GM12878 (cell line): ENCODE measurements around the gene AKAP1. TPM values are rescaled to one million over a fixed set of nuclear protein-coding genes. Genes with fewer than 3 reads are reported as not detected.

ENCODE experiments used
- ATAC-seq: fragments of 200-7000 bp; cut with Tn5 transposase; 3 replicates; pipeline ENCODE4 v1.9.1; 2020; ENCODE audit warnings: mild to moderate bottlenecking, moderate library complexity
- BruUV-seq: library from RNA; stranded (reverse); fragments of 400-500 nt; replicated peaks from 2 replicates; lab custom pipeline; 2021; lab: Mats Ljungman, UMichigan
- CTCF ChIA-PET: fragments of 300-600 bp; sonication (Branson Sonifier 250); formaldehyde crosslinking; extraction: SDS; loops from one replicate; lab custom pipeline; 2021; ENCODE audit warnings: inconsistent platforms; lab: Yijun Ruan, JAX
- POLR2A ChIA-PET: fragments of 350-600 bp; formaldehyde crosslinking; extraction: SDS; loops from one replicate; lab custom pipeline; 2021; ENCODE audit warnings: inconsistent platforms; lab: Charles Lee
- RAD21 ChIA-PET: fragments of 300-600 bp; sonication (Branson Sonifier 250); formaldehyde crosslinking; loops from one replicate; lab custom pipeline; 2023; ENCODE audit warnings: antibody characterized with exemption; ENCODE audit not compliant: unreplicated experiment; lab: Charles Lee
- SMC1A ChIA-PET: fragments of 300-600 bp; sonication (Branson Sonifier 250); formaldehyde crosslinking; loops from one replicate; lab custom pipeline; 2023; ENCODE audit not compliant: unreplicated experiment, uncharacterized antibody; lab: Charles Lee
- DNase-seq: peaks from one replicate; pipeline ENCODE4 v3.0.0-alpha.2; 2011; ENCODE audit warnings: low read depth, low spot score
- FAIRE-seq: peaks from 3 replicates; lab custom pipeline; 2011; peaks lifted over from hg19 to GRCh38; lab: Jason Lieb, UNC
- H2AFZ ChIP-seq: 2 replicates; pipeline ENCODE4 v1.6.0; 2011; ENCODE audit warnings: low read depth, low read length, control low read depth; ENCODE audit not compliant: control insufficient read depth
- H3K27ac ChIP-seq: 2 replicates; pipeline ENCODE4 v1.5.1; 2011; ENCODE audit warnings: control low read depth; ENCODE audit not compliant: control insufficient read depth, insufficient read depth
- H3K27me3 ChIP-seq, 2 experiments: replicated peaks in 1 of 2; 2 replicates each; pipeline versions ENCODE4 v1.6.0 to v1.6.1; 2011; ENCODE audit warnings: low read length in 1 of 2; ENCODE audit not compliant: control insufficient read depth in 2 of 2, insufficient read depth in 2 of 2
- H3K36me3 ChIP-seq, 2 experiments: 2 replicates each; pipeline ENCODE4 v1.5.1; 2011; ENCODE audit warnings: low read length in 1 of 2; ENCODE audit not compliant: control insufficient read depth in 2 of 2, insufficient read depth in 2 of 2
- H3K4me1 ChIP-seq: 2 replicates; pipeline ENCODE4 v1.6.1; 2011; ENCODE audit warnings: mild to moderate bottlenecking, low read length, moderate library complexity, mixed read lengths; ENCODE audit not compliant: control insufficient read depth, insufficient read depth
- H3K4me2 ChIP-seq: 2 replicates; pipeline ENCODE4 v1.6.0; 2011; ENCODE audit warnings: control low read depth; ENCODE audit not compliant: control insufficient read depth, insufficient read depth
- H3K4me3 ChIP-seq: fragments of 200-600 bp; sonication (generic); 2 replicates; pipeline ENCODE4 v1.5.1; 2016
- H3K79me2 ChIP-seq: 2 replicates; pipeline ENCODE4 v1.6.0; 2011; ENCODE audit warnings: low read length; ENCODE audit not compliant: control insufficient read depth, insufficient read depth
- H3K9ac ChIP-seq: 2 replicates; pipeline ENCODE4 v1.8.0; 2011; ENCODE audit warnings: low read length, control low read depth, mixed read lengths; ENCODE audit not compliant: control insufficient read depth, insufficient read depth
- H3K9me3 ChIP-seq: replicated peaks from 3 replicates; pipeline ENCODE4 v1.5.1; 2011; ENCODE audit warnings: mild to moderate bottlenecking, low read length; ENCODE audit not compliant: control insufficient read depth, insufficient read depth
- H4K20me1 ChIP-seq: 2 replicates; pipeline ENCODE4 v1.6.0; 2011; ENCODE audit not compliant: control insufficient read depth, insufficient read depth
- ASH2L ChIP-seq: fragments of 300-600, 200-600 bp; sonication (generic); IDR thresholded peaks from 2 replicates; pipeline ENCODE4 v1.6.1; 2017; ENCODE audit warnings: low read depth, mild to moderate bottlenecking, borderline replicate concordance
- BCL11A ChIP-seq: IDR thresholded peaks from 2 replicates; pipeline ENCODE4 v1.6.1; 2011; ENCODE audit warnings: low read depth, low read length
- BHLHE40 ChIP-seq, 2 experiments: fragments of 450-650 bp in 1 of 2; IDR thresholded peaks; 2 replicates each; pipeline ENCODE4 v1.6.1; 2011 to 2017; ENCODE audit warnings: low read depth in 2 of 2, borderline replicate concordance in 1 of 2, improper control_type of control experiment in 1 of 2, low read length in 1 of 2, mild to moderate bottlenecking in 1 of 2
- CHD4 ChIP-seq: fragments of 200-600 bp; sonication (generic); IDR thresholded peaks from 2 replicates; pipeline ENCODE4 v1.6.1; 2016; ENCODE audit warnings: mild to moderate bottlenecking
- CREM ChIP-seq: IDR thresholded peaks from 2 replicates; pipeline ENCODE4 v1.6.1; 2014; ENCODE audit warnings: antibody characterized with exemption, low read depth
- EZH2 ChIP-seq: IDR thresholded peaks from 2 replicates; pipeline ENCODE4 v1.6.1; 2012; ENCODE audit warnings: low read depth, mild to moderate bottlenecking, control low read depth, inconsistent platforms, low read length, borderline replicate concordance; ENCODE audit not compliant: control insufficient read depth
- HDGF ChIP-seq: fragments of 450-650 bp; IDR thresholded peaks from 2 replicates; pipeline ENCODE4 v1.6.1; 2016; ENCODE audit warnings: antibody characterized with exemption
- IKZF1 ChIP-seq: fragments of 450-650 bp; conservative IDR thresholded peaks from 2 replicates; pipeline ENCODE4 v1.6.1; 2017; ENCODE audit warnings: antibody characterized with exemption, mild to moderate bottlenecking
- PML ChIP-seq: IDR thresholded peaks from 2 replicates; pipeline ENCODE4 v1.6.1; 2012; ENCODE audit warnings: low read length, inconsistent platforms
- RCOR1 ChIP-seq: conservative IDR thresholded peaks from 2 replicates; pipeline ENCODE4 v1.6.1; 2012; ENCODE audit warnings: low read depth, low read length, improper control_type of control experiment
- SIX5 ChIP-seq: IDR thresholded peaks from 2 replicates; pipeline ENCODE4 v1.6.1; 2011; ENCODE audit warnings: mild to moderate bottlenecking, low read depth, low read length, moderate library complexity; ENCODE audit not compliant: severe bottlenecking
- SRF ChIP-seq, 2 experiments: IDR thresholded peaks; 2 replicates each; pipeline ENCODE4 v1.6.1; 2011; ENCODE audit warnings: low read depth in 2 of 2, low read length in 2 of 2, mild to moderate bottlenecking in 1 of 2, moderate library complexity in 1 of 2
- YBX1 ChIP-seq: fragments of 450-650 bp; IDR thresholded peaks from 2 replicates; pipeline ENCODE4 v1.6.1; 2016; ENCODE audit warnings: antibody characterized with exemption
- ZNF274 ChIP-seq: IDR thresholded peaks from one replicate; pipeline ENCODE4 v1.8.0; 2011; ENCODE audit not compliant: insufficient read length, insufficient read depth
- WGBS: methylation state at CpG from one replicate; pipeline ENCODE4 v1.1.6; 2016; ENCODE audit warnings: low lambda C conversion rate; ENCODE audit not compliant: insufficient replicate concordance, insufficient coverage; ENCODE audit errors: missing lambda C conversion rate; 5-methylcytosine and 5-hydroxymethylcytosine counted together
- in situ Hi-C: fragments of 300-500 bp; cut with MboI; formaldehyde crosslinking; loops from 9 replicates; pipeline ENCODE4 v1.14.3; 2018; ENCODE audit warnings: mixed read lengths
- intact Hi-C: fragments of 100-400 bp; cut with micrococcal nuclease; formaldehyde crosslinking; loops from one replicate; pipeline ENCODE4 v1.14.2; 2022; ENCODE audit not compliant: unreplicated experiment
- polyA plus RNA-seq, 11 experiments: library from polyadenylated mRNA; depleted of rRNA in 4 of 11; unstranded in 6 of 11; stranded (reverse) in 5 of 11; fragments of >200 nt; fragmentation: Nextera tagmentation in 4 of 11; fragmentation: Illumina TruSeq in 1 of 11; extraction: Ambion mirVana in 4 of 11; extraction: Trizol in 1 of 11; gene quantifications; 1 replicate in 1 of 11; 2 replicates in 10 of 11; pipeline versions ENCODE4 v1.2.1 to v1.2.3, GENCODE V29; 2011 to 2016; ENCODE audit warnings: inconsistent platforms in 2 of 11, missing spikeins in 2 of 11, low read depth in 1 of 11
- total RNA-seq, 4 experiments: library from RNA; depleted of rRNA in 3 of 4; stranded (reverse); fragments of >200 nt in 3 of 4; fragmentation: Illumina TruSeq in 1 of 4; extraction: Trizol in 1 of 4; gene quantifications; 2 replicates each; pipeline versions ENCODE4 v1.2.1 to v1.2.3, GENCODE V29; 2013 to 2021
- TF ChIP-seq, protein P1 (sequence below): fragments of 450-650 bp; IDR thresholded peaks from 2 replicates; pipeline ENCODE4 v1.6.1; 2017; ENCODE audit warnings: mild to moderate bottlenecking, moderate library complexity
- TF ChIP-seq, protein P2 (sequence below): fragments of 450-650 bp; IDR thresholded peaks from 2 replicates; pipeline ENCODE4 v1.6.1; 2014; ENCODE audit warnings: mild to moderate bottlenecking

Gene AKAP1
- total and polyA plus RNA-seq, 10 of the 15 experiments (the other 5 are each of a cell fraction or from before 2014, with no cell fraction given), result 11.9 to 50.5 (median 38.1) TPM

DNA sequence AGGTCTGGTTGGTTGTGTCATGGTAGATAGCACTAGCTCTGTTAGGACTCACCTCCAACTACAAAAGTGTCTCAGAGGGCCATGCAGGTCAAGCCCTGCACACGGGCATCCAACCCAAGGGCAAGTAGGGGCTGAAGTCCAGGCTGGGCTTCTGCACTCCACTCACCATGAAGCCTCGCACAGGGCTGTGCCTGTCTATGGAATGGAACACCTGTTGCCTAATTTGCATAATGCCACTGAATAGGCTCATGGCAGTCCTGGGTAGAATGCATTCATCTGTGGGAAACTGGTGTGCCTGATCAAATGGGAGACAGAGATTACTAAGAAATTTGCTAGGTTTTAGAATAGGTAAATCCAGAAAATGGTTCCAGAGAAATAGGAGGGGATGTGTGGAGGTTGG lies 8.0 kb upstream of the AKAP1 start:
- intact Hi-C loops (no loop called here), in situ Hi-C loops (no loop called here)
- BruUV-seq, result no TSS peak
- POLR2A ChIA-PET, result no interaction called here
- no peak overlapping the region for H3K4me3 ChIP-seq
- H3K4me1 ChIP-seq, result peaks cover 20% of the 10 kb centered on the region
- SMC1A ChIA-PET, result no interaction called here
- WGBS, result 68% methylated on average over 2 of the region's 2 CpGs
- H3K27me3 ChIP-seq, result no peaks in the 10 kb centered on the region
- H3K36me3 ChIP-seq, result no peaks in the 10 kb centered on the region
- DNase-seq (no peak), FAIRE-seq (no peak), ATAC-seq (no peak)
- H3K9ac ChIP-seq, result no peak overlapping the region
- no peak overlapping the region for H3K27ac ChIP-seq
- H2AFZ ChIP-seq, result no peak overlapping the region
- H3K4me2 ChIP-seq, result no peak overlapping the region
- CTCF ChIA-PET, result no interaction called here
- H4K20me1 ChIP-seq, result no peaks in the 10 kb centered on the region
- RAD21 ChIA-PET, result no interaction called here
- TF ChIP-seq BHLHE40 (IDR thresholded peaks at IDR 0.05; ENCODE audit: borderline replicate concordance in 1 of 2, low read depth in 2 of 2, low read length in 1 of 2) (no peak), SIX5 (no peak), CHD4 (no peak), ZNF274 (no peak), RCOR1 (no peak), SRF (IDR thresholded peaks at IDR 0.05; ENCODE audit: low read depth in 2 of 2, low read length in 2 of 2) (no peak)
- H3K9me3 ChIP-seq, result no peaks in the 10 kb centered on the region
- no peaks in the 10 kb centered on the region; the same call in 1 of the 2 replicates for H3K79me2 ChIP-seq

DNA sequence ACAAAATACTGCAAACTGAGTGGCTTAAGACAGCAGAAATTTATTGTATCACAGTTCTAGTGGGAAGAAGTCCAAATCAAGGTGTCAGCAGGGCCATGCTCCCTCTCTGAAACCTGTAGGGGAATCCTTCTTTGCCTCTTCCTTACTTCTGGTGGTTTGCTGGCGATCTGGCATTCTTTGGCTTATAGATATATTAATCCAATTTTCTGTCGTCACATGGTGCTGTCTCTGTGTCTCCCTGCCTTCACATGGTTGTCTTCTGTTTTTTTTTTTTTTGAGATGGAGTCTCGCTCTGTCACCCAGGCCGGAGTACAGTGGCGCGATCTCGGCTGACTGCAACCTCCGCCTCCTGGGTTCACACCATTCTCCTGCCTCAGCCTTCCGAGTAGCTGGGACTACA lies 6.8 kb upstream of the AKAP1 start:
- H3K27me3 ChIP-seq, result no peaks in the 10 kb centered on the region
- POLR2A ChIA-PET, result no interaction called here
- no peak overlapping the region for H3K4me2 ChIP-seq
- no peaks in the 10 kb centered on the region for H3K36me3 ChIP-seq
- DNase-seq, result no peak
- ATAC-seq, result no peak
- H3K9ac ChIP-seq, result no peak overlapping the region
- intact Hi-C loops (no loop called here), in situ Hi-C loops (no loop called here)
- H3K79me2 ChIP-seq, result no peaks in the 10 kb centered on the region; the same call in 1 of the 2 replicates
- H2AFZ ChIP-seq, result no peak overlapping the region
- no peak overlapping the region for H3K27ac ChIP-seq
- H3K4me1 ChIP-seq, result peaks cover 27% of the 10 kb centered on the region
- SMC1A ChIA-PET, result no interaction called here
- H4K20me1 ChIP-seq, result no peaks in the 10 kb centered on the region
- no TSS peak for BruUV-seq
- CTCF ChIA-PET, result no interaction called here
- no peaks in the 10 kb centered on the region for H3K9me3 ChIP-seq
- 64% methylated on average over 9 of the region's 9 CpGs for WGBS
- H3K4me3 ChIP-seq, result no peak overlapping the region
- FAIRE-seq, result no peak
- RAD21 ChIA-PET, result no interaction called here
- no peak for TF ChIP-seq ASH2L
- TF ChIP-seq CREM, result no peak
- TF ChIP-seq, protein P1, sequence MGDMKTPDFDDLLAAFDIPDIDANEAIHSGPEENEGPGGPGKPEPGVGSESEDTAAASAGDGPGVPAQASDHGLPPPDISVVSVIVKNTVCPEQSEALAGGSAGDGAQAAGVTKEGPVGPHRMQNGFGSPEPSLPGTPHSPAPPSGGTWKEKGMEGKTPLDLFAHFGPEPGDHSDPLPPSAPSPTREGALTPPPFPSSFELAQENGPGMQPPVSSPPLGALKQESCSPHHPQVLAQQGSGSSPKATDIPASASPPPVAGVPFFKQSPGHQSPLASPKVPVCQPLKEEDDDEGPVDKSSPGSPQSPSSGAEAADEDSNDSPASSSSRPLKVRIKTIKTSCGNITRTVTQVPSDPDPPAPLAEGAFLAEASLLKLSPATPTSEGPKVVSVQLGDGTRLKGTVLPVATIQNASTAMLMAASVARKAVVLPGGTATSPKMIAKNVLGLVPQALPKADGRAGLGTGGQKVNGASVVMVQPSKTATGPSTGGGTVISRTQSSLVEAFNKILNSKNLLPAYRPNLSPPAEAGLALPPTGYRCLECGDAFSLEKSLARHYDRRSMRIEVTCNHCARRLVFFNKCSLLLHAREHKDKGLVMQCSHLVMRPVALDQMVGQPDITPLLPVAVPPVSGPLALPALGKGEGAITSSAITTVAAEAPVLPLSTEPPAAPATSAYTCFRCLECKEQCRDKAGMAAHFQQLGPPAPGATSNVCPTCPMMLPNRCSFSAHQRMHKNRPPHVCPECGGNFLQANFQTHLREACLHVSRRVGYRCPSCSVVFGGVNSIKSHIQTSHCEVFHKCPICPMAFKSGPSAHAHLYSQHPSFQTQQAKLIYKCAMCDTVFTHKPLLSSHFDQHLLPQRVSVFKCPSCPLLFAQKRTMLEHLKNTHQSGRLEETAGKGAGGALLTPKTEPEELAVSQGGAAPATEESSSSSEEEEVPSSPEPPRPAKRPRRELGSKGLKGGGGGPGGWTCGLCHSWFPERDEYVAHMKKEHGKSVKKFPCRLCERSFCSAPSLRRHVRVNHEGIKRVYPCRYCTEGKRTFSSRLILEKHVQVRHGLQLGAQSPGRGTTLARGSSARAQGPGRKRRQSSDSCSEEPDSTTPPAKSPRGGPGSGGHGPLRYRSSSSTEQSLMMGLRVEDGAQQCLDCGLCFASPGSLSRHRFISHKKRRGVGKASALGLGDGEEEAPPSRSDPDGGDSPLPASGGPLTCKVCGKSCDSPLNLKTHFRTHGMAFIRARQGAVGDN, result no peak
- no peak for TF ChIP-seq IKZF1
- no peak for TF ChIP-seq EZH2
- TF ChIP-seq, protein P2, sequence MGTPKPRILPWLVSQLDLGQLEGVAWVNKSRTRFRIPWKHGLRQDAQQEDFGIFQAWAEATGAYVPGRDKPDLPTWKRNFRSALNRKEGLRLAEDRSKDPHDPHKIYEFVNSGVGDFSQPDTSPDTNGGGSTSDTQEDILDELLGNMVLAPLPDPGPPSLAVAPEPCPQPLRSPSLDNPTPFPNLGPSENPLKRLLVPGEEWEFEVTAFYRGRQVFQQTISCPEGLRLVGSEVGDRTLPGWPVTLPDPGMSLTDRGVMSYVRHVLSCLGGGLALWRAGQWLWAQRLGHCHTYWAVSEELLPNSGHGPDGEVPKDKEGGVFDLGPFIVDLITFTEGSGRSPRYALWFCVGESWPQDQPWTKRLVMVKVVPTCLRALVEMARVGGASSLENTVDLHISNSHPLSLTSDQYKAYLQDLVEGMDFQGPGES, result no peak
- TF ChIP-seq PML, result no peak
- TF ChIP-seq YBX1, result no peak
- TF ChIP-seq BCL11A, result no peak
- TF ChIP-seq HDGF, result no peak
